Measurements from ENCODE around the gene PLPP3.

- TF ChIP-seq CTCF (IDR thresholded peaks at IDR 0.05): no peak
- no peak for TF ChIP-seq ZFX (IDR thresholded peaks at IDR 0.05; ENCODE audit: borderline replicate concordance)
Measured at GRCh38 chr1:56552349-56552748, 27.0 kb downstream of the PLPP3 start.

Data from 22Rv1 (cell line).